SW 1271 (cell line): ENCODE measurements around the gene VKORC1L1.
A peak's percentile ranks its signal among the peaks of the same experiment; 100 is the strongest.
"Not testable (repeated sequence)": the region's sequence is repeated elsewhere in the genome, so short reads cannot be mapped to it uniquely, and the experiment has no call there.

Experiments
- DNase-seq, 2 experiments: peaks; one replicate each; lab custom pipeline; 2025; lab: John Stamatoyannopoulos, UW

Gene VKORC1L1

DNA sequence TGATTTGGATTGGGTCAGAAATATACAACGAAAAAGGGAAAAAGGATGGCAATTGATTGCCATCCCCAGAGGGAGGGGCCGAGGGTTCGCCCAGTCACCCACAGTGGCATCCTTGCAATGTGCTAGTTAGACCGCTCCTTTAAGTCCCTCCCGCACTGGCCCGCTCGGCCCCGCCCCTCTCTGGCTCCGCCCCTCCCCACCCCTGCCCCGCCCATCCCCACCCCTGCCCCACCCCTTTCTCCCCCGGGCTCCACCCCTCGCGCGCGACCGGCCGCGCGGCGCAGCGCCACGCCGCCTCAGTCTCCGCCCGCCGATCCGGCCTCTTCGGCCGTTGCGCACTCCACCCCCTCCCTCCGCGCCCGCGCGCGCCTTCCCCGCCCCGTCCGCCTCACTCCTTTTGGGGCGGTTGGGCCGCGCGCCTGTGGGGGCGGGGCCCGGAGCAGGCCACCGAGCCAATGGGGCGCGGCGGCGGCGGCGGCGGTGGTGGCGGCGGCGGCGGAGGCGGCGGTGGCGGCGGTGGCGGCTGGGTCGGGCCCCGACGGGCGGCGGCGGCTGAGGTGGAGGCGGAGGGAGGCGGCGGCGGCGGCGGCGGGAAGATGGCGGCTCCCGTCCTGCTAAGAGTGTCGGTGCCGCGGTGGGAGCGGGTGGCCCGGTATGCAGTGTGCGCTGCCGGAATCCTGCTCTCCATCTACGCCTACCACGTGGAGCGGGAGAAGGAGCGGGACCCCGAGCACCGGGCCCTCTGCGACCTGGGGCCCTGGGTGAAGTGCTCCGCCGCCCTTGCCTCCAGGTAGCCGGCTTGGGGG lies at the start of gene VKORC1L1:
Gene VKORC1L1, plus strand, starts transcription at position 299 of the 806 bp plus-strand sequence. Its CDS starts 298 bp downstream, at position 597.
- peak; percentile 52 to 93 for DNase-seq

DNA sequence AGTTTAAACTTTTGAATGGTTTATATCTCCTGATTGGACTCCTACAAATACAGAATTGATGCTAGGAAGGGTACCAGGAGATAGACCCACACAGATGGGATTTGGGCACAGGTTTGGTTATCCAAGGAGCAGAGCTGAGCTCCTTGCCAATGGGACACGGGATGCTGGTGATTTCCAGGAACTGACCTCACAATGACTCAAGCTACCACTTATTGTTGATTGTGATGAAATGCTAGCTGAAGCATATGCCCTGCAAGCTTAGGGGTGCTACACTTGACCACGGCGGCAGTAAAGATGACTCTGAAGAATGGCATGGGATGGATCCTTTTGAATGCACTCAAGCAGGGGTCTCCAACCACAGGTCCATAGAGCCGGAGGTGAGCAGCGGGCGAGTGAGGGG lies 45.5 kb upstream of the VKORC1L1 start:
- no peak for DNase-seq

DNA sequence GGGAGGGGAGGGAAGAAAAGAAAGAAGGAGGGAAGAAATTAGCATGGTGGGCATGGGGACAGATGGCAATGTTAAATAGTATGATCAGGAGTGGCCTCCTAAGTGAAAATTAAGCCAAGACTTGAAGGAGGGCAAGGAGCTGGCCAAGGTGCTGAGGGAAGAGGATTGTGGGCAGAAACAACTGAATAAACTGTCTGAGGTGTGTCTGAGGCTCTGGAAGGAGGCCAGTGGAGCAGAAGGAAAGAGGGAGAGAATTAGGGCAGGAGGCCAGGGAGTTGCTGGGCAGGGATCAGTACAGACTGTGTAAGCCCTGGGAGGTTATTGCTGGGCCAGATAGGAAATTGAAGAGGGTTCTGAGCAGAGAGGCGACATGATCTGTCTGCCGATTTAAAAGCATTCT lies 40.6 kb upstream of the VKORC1L1 start:
- DNase-seq, result no peak

DNA sequence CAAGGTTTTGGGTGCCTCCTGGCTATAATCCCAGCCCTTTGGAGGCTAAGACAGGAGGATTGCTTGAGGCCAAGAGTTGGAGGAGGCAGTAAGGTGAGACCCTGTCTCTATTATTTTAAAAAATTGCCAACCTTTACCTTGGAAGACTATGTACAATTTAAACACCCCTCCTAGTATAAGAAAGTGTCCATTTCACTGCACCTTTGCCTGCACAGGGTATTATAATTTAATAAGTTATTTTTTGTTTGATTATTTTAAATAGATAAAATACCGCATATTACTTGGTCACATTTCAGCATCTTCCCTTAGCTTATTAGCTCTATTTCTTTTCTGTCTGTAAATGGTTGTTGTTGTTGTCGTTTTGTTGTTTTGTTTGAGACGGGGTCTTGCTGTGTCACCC lies 36.2 kb upstream of the VKORC1L1 start:
- DNase-seq, result not testable (repeated sequence)

DNA sequence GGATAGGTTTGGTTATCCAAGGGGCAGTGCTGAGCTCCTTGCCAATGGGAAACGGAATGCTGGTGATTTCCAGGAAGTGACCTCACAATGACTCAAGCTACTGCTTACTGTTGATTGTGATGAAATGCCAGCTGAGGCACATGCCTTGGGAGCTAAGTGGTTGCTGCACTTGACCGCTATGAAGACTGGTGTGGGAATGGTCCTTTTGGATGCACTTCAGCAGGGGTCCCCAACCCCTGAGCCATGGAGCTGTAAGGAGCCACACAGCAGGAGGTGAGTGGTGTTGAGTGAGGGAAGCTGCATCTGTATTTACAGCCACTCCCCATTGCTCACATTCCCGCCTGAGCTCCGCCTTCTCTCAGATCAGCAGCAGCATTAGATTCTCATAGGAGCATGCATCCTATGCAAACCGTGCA lies 35.3 kb upstream of the VKORC1L1 start:
- DNase-seq, result peak in 1 of 2 experiments; percentile 38

DNA sequence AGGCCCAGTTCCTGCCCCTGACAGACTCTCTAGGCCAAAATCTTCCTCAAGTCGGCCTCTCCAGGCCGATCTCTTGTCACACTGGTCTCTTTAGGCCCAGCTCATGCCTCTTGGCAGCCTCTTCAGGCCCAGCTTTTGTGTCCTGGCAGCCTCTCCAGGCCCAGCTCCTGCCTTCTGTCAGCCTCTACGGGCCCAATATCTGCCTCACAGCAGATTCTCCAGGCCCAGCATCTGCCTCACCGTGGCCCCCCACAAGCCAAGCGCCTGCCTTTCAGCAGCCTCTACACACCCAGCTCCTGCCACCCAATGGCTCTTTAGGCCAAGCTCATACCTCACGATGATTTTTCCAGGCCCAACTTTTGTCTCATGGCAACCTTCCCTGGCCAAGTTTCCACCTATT lies 33.0 kb upstream of the VKORC1L1 start:
- DNase-seq, result no peak

DNA sequence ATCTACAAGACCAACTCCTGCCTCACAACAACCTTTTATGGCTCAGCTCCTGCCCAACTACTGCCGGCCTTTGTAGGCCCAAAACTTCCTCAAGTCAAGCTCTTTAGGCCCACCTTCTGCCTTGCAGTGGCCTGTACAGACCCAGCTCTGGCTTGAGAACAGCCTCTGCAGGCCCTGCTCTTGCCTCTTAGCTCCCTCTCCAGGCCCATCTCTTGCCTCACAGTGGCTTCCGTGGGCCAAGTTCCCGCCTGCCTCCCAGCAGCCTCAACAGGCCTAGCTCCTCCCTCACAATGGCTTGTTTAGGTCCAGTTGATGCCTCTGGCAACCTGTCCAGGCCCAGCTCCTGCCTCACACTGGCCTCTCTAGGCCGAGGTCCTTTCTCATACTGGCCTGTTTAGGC lies 32.4 kb upstream of the VKORC1L1 start:
- DNase-seq, result no peak

DNA sequence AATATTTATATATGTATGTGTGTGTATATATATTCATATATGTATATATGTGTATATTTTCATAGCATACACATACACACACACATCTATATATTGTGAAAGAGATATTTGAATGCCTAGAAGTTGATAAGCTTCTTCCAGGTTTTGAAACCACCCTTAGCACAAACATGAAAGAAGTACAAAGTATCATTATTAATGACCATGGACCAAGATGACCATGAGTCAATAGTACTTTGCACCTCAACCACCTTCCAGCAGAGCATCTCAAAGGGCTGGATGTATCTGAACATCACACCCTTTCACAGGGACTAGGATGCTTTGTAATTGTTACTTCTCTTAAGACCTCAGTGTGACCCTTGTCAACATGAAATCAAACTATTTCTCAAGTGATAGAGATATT lies 29.3 kb upstream of the VKORC1L1 start:
- not testable (repeated sequence) for DNase-seq

DNA sequence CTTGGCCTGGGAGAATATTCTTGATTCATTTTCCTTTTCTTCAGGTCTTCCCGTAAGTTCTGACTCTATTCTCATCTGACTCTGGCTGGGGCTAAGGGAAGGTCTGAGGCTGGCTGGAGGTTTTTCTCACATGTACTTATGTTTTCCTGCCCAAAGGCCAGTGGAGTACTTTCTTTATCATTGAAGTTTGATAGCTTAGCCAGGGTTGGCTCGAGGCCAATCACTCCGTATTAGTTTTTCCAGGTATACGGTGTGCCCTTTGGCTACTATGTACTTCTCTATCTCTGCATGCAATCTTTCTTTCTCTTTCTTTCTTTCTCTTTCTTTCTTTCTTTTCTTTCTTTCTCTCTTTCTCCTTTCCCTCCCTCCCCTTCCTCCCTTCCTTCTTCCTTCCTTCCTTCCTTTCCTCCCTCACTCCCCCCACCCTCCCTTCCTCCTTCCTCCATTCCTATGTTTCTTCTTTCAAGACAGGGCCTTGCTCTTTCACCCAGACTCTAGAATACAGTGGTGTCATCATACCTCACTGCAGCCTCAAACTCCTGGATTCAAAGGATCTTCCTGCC lies 26.8 kb upstream of the VKORC1L1 start:
- DNase-seq, result no peak

DNA sequence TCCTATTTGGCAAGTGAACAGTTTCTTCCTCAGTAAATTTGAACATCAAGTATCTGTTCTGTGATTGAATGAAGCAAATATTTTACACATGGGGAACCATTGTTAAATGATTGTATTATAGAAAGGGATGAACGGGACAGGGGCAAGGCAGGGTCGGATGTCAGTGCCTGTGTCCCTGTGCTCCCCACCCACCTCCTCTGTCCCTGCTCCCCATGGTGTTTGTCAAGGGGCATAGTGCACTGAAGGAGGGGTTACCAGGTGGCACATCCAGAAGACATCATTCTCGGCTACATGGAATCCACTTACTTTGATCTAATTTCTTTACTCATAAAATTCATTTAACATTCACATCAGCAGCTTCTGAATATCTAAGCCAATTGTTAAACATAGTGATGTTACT lies 19.4 kb upstream of the VKORC1L1 start:
- not testable (repeated sequence) for DNase-seq

DNA sequence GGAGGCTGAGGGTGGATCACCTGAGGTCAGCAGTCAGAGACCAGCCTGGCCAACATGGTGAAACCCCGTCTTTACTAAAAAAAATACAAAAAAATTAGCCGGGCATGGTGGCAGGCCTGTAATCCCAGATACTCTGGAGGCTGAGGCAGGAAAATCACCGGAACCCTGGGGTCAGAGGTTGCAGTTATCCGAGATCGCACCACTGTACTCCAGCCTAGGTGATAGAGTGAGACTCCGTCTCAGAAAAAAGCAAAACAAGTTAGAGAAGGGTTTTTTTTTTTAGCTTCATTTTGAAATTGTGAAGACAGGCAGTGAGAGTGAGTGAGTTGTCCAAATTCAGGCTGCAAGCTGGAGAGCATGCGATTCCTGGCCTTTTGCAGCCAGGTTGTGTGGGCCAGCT lies 19.0 kb upstream of the VKORC1L1 start:
- not testable (repeated sequence) for DNase-seq

DNA sequence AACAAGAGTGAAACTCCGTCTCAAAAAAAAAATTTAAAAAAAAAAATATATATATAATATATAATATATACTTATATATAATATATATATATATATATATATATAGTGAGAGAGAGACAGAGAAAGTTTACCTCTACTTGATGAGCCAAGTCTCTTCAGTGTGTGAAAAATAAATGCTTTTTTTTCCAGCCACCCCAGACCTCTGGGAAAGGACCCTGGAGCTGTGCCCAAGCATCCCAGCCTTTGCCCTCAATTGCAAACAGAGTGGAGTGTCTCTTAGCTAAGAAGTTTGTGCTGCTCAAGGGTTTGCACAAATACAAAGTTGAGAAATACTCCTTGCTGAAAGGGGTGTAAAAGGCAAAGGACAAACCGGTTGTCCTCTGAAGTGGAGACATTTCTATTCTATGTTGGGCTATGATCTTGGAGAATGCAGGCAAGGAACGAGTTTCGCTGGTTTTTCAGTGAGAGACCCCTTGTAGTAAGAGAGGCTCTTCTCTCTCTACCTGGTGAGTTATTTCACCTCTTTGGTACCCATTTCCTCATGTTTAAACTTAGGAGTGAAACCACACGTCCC lies 15.5 kb upstream of the VKORC1L1 start:
- DNase-seq, result not testable (repeated sequence)

DNA sequence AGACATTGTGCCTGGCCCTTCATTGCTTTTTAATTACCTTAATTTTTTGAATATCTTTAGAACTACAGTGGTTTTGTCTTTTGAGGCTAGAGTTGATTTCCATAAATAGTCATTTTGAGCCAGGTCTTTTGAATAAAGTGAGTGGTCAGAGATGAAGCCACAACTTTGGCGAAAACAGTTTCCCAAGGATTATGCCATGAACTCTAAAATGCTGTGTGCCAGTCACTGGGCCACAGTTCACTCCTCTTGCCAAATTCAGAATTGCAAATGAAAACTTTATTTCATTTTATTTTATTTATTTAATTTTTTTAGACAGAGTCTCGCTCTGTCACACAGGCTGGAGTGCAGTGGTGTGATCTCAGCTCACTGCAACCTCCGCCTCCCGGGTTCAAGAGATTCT lies 14.2 kb upstream of the VKORC1L1 start:
- DNase-seq, result not testable (repeated sequence)

DNA sequence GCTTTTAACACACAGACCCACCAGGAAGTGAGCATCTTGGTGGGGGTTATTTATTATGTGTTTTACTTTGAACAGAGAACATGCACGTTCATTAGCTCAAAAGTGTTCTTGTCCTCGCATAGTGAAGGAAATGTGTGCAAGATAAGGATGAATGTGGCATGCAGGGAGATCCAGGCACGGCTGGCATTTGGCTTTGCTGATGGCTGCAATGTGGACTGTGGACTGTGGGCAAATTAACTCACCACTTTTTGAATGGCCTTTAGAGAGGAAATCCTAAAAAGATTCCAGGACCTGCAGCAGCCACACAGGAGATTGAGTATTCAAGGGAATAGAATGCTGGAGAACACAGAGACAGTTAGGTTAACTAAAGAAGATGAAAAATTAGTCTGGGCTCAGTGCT lies 6.6 kb upstream of the VKORC1L1 start:
- not testable (repeated sequence) for DNase-seq

DNA sequence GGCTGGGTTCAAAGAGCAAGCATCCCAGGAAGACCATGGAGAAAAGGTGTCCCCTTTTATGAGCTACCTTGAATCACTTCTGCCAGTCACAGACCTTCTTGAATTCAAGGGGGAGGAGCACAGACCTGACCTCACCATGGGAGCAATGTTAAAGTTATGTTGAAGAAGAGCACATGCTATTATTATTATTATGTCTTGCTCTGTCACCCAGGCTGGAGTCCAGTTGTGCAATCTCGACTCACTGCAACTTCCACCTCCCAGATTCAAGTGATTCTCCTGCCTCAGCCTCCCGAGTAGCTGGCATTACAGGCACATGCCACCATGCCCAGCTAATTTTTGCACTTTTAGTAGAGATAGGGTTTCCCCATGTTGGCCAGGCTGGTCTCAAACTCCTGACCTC lies 5.2 kb upstream of the VKORC1L1 start:
- DNase-seq, result not testable (repeated sequence)

DNA sequence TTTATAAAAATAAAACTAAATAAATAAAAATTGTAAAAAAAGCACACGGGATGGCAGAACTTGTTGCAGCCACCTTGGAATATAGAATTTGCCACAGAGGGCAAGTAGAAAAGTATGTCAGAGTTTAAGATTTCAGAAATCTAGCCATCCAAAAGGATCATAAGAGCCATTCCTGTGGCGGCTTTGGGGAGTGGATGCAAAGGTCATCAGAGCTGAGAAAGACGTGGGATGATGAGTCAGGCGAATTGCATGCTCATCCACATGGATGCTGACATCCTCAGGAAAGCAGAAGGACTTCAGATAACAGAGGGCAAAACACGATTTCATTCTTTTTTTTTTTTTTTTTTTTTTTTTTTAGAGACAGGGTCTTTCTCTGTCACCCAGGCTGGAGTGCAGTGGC lies 3.6 kb upstream of the VKORC1L1 start:
- DNase-seq, result peak in 1 of 2 experiments; percentile 4

DNA sequence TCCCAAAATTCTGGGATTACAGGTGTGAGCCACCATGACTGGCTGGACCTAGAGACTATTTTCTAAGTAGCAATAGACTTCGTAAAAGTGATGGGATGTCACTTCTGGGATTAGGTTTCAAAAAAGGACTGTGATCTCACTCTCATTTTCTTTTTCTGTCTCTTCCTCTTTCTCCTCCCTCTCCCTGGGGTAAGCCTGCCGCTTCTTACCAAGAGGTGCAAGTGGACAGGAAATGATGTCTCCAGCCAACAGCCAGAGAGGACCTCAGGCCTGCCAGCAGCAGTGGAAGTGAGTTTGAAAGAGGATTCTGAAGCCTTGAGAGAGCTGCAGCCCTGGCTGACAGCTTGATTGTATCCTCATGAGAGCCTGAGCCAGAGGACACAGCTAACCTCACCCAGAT lies 1.4 kb upstream of the VKORC1L1 start:
- DNase-seq, result not testable (repeated sequence)

DNA sequence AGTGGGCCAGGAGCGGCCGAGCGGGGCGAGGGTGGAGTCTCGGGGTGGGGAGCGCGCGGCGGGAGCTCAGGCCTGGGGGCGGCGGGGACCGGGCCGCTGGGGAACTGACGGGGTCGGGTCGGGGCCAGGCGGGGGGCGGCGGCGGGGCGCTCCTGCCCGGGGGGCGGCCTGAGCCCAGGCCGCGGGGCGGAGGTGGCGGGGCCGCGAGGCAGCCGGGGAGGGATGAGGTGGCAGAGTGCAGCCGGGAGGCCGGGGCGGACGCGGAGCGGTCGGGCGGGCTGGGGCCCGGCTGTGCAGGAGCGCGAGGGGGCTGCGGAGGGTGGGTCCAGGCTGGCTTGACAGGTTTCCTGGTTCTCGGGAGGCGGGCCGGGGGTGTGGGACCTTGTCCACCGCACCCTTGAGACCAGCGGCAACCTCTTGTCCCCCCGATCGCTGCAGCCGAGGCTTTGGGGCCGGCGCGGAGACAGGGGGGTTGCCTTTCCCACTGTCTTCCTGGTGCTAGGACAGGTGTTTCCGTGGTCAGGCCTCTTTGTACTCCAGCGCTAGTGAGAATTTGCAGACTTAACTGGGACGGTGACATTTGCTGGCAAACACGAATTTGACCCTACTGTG lies 814 bp downstream of the VKORC1L1 start:
- not testable (repeated sequence) for DNase-seq

DNA sequence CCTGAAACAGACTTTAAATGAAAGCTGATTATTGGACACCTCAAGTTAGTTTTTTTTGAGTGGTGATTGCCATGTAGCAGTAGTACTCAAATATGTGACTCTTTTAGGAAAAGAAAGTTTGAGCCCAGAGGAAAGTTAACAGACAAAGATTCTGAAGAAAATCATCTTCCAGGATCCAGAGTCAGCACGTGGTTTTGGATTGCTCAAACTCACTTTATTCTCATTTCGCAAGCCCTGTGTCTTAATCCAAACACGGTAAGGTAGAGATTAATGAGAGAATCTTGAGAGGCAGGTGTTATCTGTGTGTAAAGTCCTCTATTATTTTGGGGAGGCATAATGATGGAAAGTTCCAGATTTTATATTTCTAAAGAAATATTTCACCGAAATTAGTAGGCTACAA lies 2.8 kb downstream of the VKORC1L1 start:
- DNase-seq, result not testable (repeated sequence)

DNA sequence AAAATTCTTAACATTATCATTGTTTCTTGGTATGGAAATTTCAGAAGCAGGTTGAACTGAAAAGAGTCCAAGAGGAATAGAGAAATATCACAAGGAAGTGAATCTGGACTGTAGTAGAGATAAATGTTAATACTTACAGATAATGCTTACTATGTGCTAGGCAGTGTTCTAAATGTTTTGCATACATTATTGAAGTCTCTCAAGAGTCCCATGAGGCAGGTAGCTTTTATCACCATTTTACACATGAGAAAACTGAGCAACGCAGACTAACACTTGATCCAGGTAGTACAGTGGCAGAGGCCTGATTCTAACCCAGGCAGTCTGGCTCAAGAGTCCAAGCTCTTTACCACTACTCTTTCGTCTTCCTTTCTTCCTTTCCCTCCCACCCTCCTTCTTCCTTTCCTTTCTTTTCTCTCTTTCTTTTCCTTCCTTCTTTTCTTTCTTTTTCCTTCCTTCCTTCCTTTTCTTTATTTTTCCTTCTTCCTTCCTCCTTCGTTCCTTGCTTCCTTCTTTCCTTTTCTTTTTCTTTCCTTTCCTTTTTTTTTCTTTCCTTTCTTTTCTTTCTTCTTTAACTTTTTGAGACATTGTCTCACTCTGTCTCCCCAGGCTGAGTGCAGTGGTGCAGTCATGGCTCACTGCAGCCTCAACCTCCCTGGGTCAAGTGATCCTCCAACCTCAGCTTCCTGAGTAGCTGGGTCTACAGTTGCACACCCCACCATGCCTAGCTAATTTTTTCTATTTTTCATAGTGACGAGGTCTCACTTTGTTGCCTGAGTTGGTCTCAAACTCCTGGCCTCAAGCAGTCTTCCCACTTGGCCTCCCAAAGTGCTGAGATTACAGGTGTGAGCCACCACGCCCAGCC lies 6.6 kb downstream of the VKORC1L1 start:
- not testable (repeated sequence) for DNase-seq

DNA sequence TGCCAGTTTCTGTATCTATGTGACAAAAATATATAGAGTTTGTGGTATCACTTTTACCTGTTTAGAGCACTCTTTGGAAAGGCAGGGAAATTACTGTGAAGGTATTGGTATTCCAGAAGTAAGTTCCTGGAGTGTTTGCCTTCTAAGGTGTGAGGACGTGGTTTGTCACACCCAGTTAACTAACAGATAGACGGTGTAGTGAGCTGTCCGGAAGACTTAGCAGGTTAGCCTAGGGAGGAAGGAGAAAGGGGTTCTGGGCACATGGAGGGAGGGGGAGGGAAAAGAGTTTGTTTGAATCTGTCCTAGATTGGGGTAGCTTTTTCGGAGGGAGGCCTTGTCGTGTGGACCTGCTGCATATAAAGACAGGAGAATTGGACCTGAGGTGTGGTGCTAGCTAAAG lies 7.4 kb downstream of the VKORC1L1 start:
- not testable (repeated sequence) for DNase-seq

DNA sequence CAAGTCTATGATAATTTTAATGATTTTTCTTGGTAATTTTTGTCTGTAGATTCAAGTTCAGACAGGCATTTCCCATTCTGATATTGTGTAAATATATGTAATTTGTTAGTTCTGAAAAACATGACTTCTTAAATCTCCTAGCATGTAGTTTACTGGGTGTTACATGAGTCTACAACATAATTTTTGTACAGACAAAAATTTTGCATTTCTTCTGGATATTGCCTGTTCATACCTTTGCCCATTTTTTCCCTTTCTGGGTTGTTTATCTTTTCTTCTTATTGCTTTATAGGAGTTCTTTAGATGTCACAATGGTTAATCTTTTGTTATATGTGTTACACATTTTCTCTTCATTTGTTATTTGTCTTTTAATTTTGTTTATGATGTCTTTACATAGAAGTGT lies 12.1 kb downstream of the VKORC1L1 start:
- DNase-seq, result not testable (repeated sequence)
